ENCODE data around the gene STX4. TPM values are rescaled to one million over a fixed set of nuclear protein-coding genes. Genes with fewer than 3 reads are reported as not detected.

The STX4 gene
- total and polyA plus RNA-seq, 9 of the 15 experiments (the other 6 are each of a cell fraction or from before 2014, with no cell fraction given), result 3.2 to 48.0 (median 21.5) TPM

DNA sequence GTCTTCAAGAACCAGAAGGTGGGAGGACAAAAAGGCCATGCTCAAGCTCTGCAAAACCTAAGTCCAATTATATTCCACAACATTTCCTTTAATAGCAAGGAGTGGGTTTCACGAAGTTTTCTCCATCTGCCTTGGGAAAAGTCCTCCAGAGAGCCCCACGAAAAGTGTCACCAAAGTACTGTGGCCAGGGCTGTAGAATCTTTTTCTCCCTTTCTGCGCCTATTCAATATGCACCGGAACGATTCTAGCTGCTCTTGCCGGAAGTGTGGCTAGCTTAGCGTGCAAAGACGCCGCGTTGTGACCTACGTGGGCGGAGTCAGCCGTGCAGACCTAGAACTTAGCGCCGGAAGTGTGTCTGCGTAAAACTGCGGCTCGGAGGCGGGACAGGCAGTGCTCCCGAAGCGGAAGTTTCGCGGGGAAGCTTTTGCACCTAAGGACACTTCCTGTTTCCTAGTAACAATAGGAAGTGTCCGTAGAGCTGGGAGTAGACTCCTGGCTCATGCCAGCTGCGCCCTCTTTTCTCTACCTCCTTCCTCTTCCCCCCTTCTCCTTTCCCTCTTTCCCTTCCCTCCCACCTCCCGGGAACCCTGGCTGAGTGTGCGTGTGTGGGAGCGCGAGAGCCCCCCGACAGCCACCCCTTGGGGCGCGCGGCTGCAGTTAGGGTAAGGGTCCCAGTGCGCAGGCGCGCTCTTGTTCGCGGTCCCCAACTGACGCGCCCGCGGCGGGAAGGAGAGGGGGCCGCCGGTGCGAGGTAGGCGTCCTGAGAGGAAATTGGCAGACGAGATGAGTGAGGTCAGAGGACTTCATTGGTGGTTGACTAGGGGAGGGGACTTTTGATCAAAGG, 40.8 kb downstream of the STX4 start, which contains the start of the genes ZNF646 and ZNF668 (continued):
- TF ChIP-seq, protein P1, sequence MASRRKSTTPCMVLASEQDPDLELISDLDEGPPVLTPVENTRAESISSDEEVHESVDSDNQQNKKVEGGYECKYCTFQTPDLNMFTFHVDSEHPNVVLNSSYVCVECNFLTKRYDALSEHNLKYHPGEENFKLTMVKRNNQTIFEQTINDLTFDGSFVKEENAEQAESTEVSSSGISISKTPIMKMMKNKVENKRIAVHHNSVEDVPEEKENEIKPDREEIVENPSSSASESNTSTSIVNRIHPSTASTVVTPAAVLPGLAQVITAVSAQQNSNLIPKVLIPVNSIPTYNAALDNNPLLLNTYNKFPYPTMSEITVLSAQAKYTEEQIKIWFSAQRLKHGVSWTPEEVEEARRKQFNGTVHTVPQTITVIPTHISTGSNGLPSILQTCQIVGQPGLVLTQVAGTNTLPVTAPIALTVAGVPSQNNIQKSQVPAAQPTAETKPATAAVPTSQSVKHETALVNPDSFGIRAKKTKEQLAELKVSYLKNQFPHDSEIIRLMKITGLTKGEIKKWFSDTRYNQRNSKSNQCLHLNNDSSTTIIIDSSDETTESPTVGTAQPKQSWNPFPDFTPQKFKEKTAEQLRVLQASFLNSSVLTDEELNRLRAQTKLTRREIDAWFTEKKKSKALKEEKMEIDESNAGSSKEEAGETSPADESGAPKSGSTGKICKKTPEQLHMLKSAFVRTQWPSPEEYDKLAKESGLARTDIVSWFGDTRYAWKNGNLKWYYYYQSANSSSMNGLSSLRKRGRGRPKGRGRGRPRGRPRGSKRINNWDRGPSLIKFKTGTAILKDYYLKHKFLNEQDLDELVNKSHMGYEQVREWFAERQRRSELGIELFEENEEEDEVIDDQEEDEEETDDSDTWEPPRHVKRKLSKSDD (conservative IDR thresholded peaks at IDR 0.05; ENCODE audit: low read length), result no peak
- TF ChIP-seq ZNF140 (CRISPR knock-in tag; IDR thresholded peaks at IDR 0.05), result no peak
- no peak for TF ChIP-seq MCM3 (IDR thresholded peaks at IDR 0.05)
- no peak for TF ChIP-seq PURB (CRISPR knock-in tag; IDR thresholded peaks at IDR 0.05; ENCODE audit: low read depth)
- TF ChIP-seq ZNF184 (CRISPR knock-in tag; IDR thresholded peaks at IDR 0.05), result no peak
- no peak for TF ChIP-seq SRSF3 (IDR thresholded peaks at IDR 0.05; ENCODE audit: insufficient read depth, low read length)
- no peak for TF ChIP-seq HDAC8 (tag; IDR thresholded peaks at IDR 0.05)
- TF ChIP-seq TEAD2 (tag; IDR thresholded peaks at IDR 0.05), result no peak
- no peak for TF ChIP-seq ZNF717 (CRISPR knock-in tag; IDR thresholded peaks at IDR 0.05)
- no peak for TF ChIP-seq MYBL2 (IDR thresholded peaks at IDR 0.05; ENCODE audit: low read depth)
- no peak for TF ChIP-seq MYBL2 (CRISPR knock-in tag; IDR thresholded peaks at IDR 0.05; ENCODE audit: borderline replicate concordance)
- TF ChIP-seq XRCC3 (IDR thresholded peaks at IDR 0.05), result no peak
- TF ChIP-seq, protein P2, sequence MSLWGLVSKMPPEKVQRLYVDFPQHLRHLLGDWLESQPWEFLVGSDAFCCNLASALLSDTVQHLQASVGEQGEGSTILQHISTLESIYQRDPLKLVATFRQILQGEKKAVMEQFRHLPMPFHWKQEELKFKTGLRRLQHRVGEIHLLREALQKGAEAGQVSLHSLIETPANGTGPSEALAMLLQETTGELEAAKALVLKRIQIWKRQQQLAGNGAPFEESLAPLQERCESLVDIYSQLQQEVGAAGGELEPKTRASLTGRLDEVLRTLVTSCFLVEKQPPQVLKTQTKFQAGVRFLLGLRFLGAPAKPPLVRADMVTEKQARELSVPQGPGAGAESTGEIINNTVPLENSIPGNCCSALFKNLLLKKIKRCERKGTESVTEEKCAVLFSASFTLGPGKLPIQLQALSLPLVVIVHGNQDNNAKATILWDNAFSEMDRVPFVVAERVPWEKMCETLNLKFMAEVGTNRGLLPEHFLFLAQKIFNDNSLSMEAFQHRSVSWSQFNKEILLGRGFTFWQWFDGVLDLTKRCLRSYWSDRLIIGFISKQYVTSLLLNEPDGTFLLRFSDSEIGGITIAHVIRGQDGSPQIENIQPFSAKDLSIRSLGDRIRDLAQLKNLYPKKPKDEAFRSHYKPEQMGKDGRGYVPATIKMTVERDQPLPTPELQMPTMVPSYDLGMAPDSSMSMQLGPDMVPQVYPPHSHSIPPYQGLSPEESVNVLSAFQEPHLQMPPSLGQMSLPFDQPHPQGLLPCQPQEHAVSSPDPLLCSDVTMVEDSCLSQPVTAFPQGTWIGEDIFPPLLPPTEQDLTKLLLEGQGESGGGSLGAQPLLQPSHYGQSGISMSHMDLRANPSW (CRISPR knock-in tag; IDR thresholded peaks at IDR 0.05), result no peak
- TF ChIP-seq ZNF253 (CRISPR knock-in tag; conservative IDR thresholded peaks at IDR 0.05), result no peak
- TF ChIP-seq SMAD3 (CRISPR knock-in tag; conservative IDR thresholded peaks at IDR 0.05), result no peak
- TF ChIP-seq FOS (IDR thresholded peaks at IDR 0.05; ENCODE audit: extremely low read depth, insufficient read length), result no peak
- no peak for TF ChIP-seq STAG1 (CRISPR knock-in tag; IDR thresholded peaks at IDR 0.05; ENCODE audit: borderline replicate concordance)
- TF ChIP-seq MCM5 (IDR thresholded peaks at IDR 0.05; ENCODE audit: low read depth), result no peak
- no peak; the same call in 1 of the 2 replicates for TF ChIP-seq CC2D1A (IDR thresholded peaks at IDR 0.05)
- TF ChIP-seq ATF3 (IDR thresholded peaks at IDR 0.05), result no peak
- TF ChIP-seq ATF3 (CRISPR knock-in tag; conservative IDR thresholded peaks at IDR 0.05), result peak; percentile 66; the same call in 1 of the 2 replicates
- TF ChIP-seq, protein P3, sequence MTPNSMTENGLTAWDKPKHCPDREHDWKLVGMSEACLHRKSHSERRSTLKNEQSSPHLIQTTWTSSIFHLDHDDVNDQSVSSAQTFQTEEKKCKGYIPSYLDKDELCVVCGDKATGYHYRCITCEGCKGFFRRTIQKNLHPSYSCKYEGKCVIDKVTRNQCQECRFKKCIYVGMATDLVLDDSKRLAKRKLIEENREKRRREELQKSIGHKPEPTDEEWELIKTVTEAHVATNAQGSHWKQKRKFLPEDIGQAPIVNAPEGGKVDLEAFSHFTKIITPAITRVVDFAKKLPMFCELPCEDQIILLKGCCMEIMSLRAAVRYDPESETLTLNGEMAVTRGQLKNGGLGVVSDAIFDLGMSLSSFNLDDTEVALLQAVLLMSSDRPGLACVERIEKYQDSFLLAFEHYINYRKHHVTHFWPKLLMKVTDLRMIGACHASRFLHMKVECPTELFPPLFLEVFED (CRISPR knock-in tag; conservative IDR thresholded peaks at IDR 0.05), result peak; percentile 10; the same call in 1 of the 2 replicates
- no peak for TF ChIP-seq CHCHD3 (CRISPR knock-in tag; IDR thresholded peaks at IDR 0.05)

All from K562 (cell line).